Heart left ventricle (tissue), 13 donors: Measurements from ENCODE around the gene SNAPIN.

ENCODE experiments used
- CTCF ChIP-seq, 12 donors: fragments of 200-600 bp; sonication (generic) in 4 of 12; IDR thresholded peaks; one replicate each; pipeline versions ENCODE4 v1.5.0 to v1.8.0; 2018 to 2022; ENCODE audit warnings: antibody characterized with exemption in 12 of 12, mild to moderate bottlenecking in 5 of 12
- POLR2A ChIP-seq, 2 donors: fragments of 450-650 bp; IDR thresholded peaks; one replicate each; pipeline ENCODE4 v1.6.1; 2017; ENCODE audit warnings: antibody characterized with exemption in 2 of 2, mild to moderate bottlenecking in 2 of 2, moderate library complexity in 2 of 2
- donor health status: ischemic (EF 13 %, LVEDD 7.1; RV severe dilation, severe dysfunction).
- donor health status: DM: no; HTN: yes; CAD: no.
- donor health status: DM: no; HTN: no; CAD: no.
- donor health status: ischemic (EF 25% LVEDD 6.9; RV normal size, moderate dysfunction).
- donor health status: ischemic (EF 25% LVEDD 5.7; RV mildly dilated, moderate dysfunction).
- donor health status: ischemic (EF 35%, LVEDD 5.7; RV mildly dilated, moderate dysfunction).
- donor health status: nonischemic (EF 11% LVEDD 7.7; RV severe dilation, severe dysfunction).
- donor health status: DM: yes; HTN: yes; CAD: no.
- donor health status: PGD.
- donor health status: ischemic (EF 29% LVEDD 5.4; RV normal size, mild dysfunction).
- donor health status: nonischemic (EF 23%, LVEDD 6.1; RV moderate dilation, normal function).

- TF ChIP-seq CTCF (IDR thresholded peaks at IDR 0.05) (no peak), POLR2A (IDR thresholded peaks at IDR 0.05) (no peak)
Measured at GRCh38 chr1:153652805-153653500, 5.5 kb upstream of the SNAPIN start.
